GM12801 (cell line): Measurements from ENCODE around the gene ETV3L.

Experiments used
- TF ChIP-seq, protein P1 (sequence below): IDR thresholded peaks from one replicate; pipeline ENCODE4 v1.5.1; 2011; ENCODE audit warnings: control low read depth; ENCODE audit not compliant: insufficient read length; ENCODE audit errors: extremely low read depth

The ETV3L gene

DNA sequence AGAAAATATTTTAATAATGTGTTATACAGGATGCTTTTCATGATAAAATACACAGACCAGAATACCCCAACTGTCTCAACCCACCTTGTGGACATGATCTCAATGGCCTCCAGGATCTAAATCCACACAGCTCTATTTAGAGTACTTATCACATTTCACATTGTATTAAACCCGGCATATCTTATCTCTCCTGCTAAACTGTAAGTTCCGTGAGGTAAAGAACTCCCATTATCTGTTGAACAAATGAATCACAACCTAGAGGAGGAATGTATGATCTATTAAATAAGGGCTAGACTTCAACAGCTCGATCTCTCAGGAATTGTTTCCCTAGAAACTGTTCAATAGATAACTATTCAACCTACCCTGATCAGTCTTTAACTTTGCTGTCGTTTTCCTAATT lies 31.7 kb upstream of the ETV3L start:
- TF ChIP-seq, protein P1, sequence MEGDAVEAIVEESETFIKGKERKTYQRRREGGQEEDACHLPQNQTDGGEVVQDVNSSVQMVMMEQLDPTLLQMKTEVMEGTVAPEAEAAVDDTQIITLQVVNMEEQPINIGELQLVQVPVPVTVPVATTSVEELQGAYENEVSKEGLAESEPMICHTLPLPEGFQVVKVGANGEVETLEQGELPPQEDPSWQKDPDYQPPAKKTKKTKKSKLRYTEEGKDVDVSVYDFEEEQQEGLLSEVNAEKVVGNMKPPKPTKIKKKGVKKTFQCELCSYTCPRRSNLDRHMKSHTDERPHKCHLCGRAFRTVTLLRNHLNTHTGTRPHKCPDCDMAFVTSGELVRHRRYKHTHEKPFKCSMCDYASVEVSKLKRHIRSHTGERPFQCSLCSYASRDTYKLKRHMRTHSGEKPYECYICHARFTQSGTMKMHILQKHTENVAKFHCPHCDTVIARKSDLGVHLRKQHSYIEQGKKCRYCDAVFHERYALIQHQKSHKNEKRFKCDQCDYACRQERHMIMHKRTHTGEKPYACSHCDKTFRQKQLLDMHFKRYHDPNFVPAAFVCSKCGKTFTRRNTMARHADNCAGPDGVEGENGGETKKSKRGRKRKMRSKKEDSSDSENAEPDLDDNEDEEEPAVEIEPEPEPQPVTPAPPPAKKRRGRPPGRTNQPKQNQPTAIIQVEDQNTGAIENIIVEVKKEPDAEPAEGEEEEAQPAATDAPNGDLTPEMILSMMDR, result no peak

DNA sequence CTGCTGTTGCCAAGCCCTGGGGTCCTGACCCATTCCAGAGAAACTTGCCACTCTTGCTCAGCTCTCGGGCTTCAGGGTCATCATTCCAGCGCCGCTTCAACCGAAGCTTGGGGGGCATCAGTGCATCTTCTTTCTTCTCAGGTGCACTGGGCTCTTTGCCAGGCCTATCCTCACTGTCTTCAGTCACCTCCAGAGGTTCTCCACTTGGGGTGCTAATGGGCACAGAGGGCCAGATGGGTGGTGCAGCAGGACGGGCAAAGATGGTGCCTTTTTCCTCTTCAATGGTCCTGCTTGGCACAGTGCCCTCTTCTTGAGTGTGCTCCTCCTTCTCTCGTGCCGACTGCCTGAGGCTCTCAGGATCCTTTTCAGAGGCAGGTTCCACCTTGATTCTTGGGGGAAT lies 25.2 kb upstream of the ETV3L start:
- TF ChIP-seq, protein P1, result no peak

DNA sequence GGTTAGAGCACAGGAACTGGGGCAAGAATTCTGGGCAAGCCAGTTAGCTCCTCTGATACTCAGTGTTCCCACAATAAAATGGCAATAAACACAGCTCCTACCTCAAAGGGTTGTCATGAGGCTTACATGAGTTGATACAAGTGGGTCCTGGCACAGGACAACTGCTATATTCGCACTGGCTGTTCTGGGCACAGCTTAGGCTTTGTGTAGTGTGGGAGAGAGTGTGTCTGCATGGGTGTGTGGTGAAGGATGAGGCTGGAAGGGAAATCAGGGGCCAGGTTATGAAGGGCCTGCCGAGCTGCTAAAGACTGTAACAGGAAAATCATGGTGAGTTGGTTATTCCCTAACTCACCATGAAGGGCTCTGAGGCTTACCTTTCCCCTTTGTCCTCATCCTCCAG lies 19.8 kb upstream of the ETV3L start:
- TF ChIP-seq, protein P1, result no peak

DNA sequence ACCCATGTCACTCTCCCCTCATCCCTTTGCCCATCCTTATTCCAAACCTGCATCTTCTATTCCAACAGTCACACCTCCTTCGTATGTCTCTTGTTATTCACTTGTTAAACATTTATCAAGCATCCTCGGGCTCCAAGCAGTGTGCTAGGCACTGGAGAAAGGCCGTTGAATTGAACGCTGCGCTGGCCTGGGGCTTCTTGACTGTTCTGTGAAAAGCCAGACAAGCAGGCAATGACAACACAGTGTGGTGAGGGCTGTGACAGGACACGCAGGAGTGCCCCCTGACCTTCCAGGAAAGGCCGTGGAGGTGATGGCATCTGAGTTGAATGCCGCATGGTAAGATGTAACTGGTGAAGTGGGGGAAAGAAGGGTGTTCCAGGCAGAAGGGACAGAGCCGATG lies 19.4 kb upstream of the ETV3L start:
- TF ChIP-seq, protein P1, result no peak

DNA sequence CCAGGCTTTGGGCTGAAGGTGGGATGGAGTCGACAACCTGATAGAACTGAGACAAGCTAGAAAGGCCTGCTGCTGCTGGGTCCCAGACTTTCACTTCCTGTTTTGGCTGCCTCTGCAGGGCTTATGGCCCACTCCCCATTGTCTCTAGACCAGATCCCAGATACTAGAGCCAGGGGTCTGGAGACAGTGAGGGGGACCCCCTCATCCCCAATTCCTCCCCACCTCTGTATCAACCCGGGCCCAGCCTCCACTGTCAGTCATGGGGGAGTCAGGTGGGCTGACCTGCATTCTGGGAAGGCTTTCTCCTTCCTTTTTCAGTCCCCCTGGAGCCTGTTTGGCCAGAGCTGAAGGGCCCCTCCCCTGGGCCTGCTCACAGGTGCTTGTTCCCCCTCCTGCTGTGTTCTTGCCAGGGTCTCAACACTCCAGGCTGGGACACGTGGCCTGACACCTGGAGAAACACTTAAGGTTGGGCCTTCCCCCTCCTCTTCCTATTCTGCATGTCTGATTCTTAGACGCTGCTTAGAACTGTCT lies 18.0 kb upstream of the ETV3L start:
- TF ChIP-seq, protein P1, result no peak

DNA sequence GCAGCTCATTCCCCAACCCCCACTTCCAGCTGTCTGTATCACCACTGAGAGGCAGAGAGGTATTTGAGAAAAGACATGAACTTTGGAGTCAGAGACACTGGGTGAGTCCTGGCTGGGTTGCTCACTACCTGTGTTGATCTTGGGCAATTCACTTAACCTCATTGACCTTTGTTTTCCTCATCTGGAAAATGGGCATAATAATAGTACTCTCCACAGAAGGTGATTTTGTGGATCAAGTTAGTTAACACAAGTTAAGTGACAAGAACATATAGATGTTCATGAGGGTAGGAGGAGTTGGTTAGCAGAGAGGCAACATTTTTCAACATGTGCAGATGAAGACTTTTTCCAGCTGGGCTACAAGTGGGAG lies 17.1 kb upstream of the ETV3L start:
- TF ChIP-seq, protein P1, result no peak

DNA sequence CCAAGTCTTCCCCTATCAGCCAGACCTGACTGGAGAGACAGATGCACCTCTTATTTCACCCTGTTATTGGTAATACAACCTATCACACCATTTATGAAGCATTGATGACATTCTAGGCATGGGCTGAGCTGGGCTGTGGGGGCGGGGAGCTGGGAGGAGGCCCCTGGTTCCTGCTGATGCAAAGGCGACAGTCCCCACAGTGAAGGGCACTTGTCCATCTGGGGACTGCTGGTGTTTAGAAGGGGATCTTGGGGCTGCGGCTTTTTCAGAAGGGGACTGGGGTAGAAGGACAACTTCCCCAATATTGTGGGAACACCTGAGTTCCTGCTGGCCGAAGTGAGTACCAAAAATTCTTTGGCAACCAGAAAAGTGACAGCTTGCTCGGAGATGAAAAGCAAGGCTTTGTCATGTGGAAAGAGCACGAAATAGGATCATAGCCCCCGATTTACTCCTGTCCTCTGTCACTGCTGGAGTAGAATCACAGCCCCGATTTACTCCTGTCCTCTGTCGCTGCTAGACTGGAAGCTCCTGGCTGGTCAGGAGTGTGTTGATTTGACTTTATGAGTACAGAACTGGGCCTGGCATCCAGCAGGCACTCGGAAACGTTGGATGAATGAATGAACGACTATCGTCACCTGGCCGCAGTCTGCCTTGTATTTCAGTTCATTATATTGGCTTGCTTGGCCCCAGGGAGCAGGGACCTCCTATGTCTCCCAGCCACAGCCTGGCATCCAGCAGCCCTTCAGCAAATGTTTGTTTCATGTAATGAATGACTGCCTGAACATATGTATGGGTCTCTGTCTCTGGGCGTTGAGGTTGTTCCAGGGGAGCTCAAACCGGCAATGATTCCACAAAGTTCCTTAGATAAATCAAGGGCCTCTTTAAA lies 16.5 kb upstream of the ETV3L start:
- TF ChIP-seq, protein P1, result no peak
